Esophagus muscularis mucosa (tissue), 4 donors: Measurements from ENCODE around the gene SPPL3.

Experiments
- CTCF ChIP-seq, 3 experiments: fragments of 200-600 bp in 2 of 3; fragments of 450-650 bp in 1 of 3; sonication (generic) in 2 of 3; IDR thresholded peaks; one replicate each; pipeline ENCODE4 v1.5.1; 2017 to 2019; ENCODE audit warnings: antibody characterized with exemption in 3 of 3, mild to moderate bottlenecking in 2 of 3, moderate library complexity in 1 of 3
- EP300 ChIP-seq: sonication (generic); formaldehyde crosslinking; IDR thresholded peaks from one replicate; pipeline ENCODE4 v1.6.1; 2017; ENCODE audit warnings: antibody characterized with exemption
- POLR2A ChIP-seq: fragments of 450-650 bp; IDR thresholded peaks from one replicate; pipeline ENCODE4 v1.6.1; 2017; ENCODE audit warnings: antibody characterized with exemption, moderate library complexity, mild to moderate bottlenecking, low read depth

GRCh38 chr12:120944645-120945217 is 40.6 kb upstream of the SPPL3 start:
- no peak for TF ChIP-seq EP300
- TF ChIP-seq CTCF (IDR thresholded peaks at IDR 0.05): peak; percentile 48 to 72 (median 52)
- no peak for TF ChIP-seq POLR2A
